GM19351 (cell line): Measurements from ENCODE around the gene SMTNL2.

Source experiments
- ATAC-seq: cut with Tn5 transposase; IDR thresholded peaks from one replicate; pipeline ENCODE4 v1.9.1; 2021; ENCODE audit warnings: mild to moderate bottlenecking, moderate library complexity; ENCODE audit not compliant: unreplicated experiment

SMTNL2 gene

GRCh38 chr17:4544951-4545216, 39.4 kb upstream of the SMTNL2 start:
- ATAC-seq = no peak

- no peak for ATAC-seq
These were observed 38.9 kb upstream of the SMTNL2 start for GRCh38 chr17:4545217-4545951.

- no peak for ATAC-seq
These were observed 37.0 kb upstream of the SMTNL2 start for GRCh38 chr17:4547118-4547906.

GRCh38 chr17:4548061-4548461, 36.3 kb upstream of the SMTNL2 start:
- ATAC-seq = no peak

- no peak for ATAC-seq
These were observed 35.4 kb upstream of the SMTNL2 start for GRCh38 chr17:4548721-4549531.

- no peak for ATAC-seq
These were observed 34.4 kb upstream of the SMTNL2 start for GRCh38 chr17:4549781-4550533.

GRCh38 chr17:4550534-4551039, 33.7 kb upstream of the SMTNL2 start:
- no peak for ATAC-seq

- ATAC-seq = no peak
These were observed 33.2 kb upstream of the SMTNL2 start for GRCh38 chr17:4551141-4551540.

GRCh38 chr17:4551796-4552525, 32.4 kb upstream of the SMTNL2 start:
- no peak for ATAC-seq

- ATAC-seq = no peak
These were observed 30.7 kb upstream of the SMTNL2 start for GRCh38 chr17:4553669-4554068.

- ATAC-seq = no peak
These were observed 29.8 kb upstream of the SMTNL2 start for GRCh38 chr17:4554441-4554996.

GRCh38 chr17:4554997-4555799, 29.1 kb upstream of the SMTNL2 start, which contains the start of gene MYBBP1A:
TSS of gene MYBBP1A (minus strand) at chr17:4555384. CDS start at chr17:4555324, 60 bp downstream.
- peak; percentile 85 for ATAC-seq

GRCh38 chr17:4555873-4556759, 28.2 kb upstream of the SMTNL2 start:
- no peak for ATAC-seq

- no peak for ATAC-seq
These were observed 27.3 kb upstream of the SMTNL2 start for GRCh38 chr17:4556996-4557395.

- ATAC-seq = no peak
These were observed 26.5 kb upstream of the SMTNL2 start for GRCh38 chr17:4557626-4558346.

- no peak for ATAC-seq
These were observed 25.9 kb upstream of the SMTNL2 start for GRCh38 chr17:4558347-4558971.
